ENCODE measurements around the gene GBP1. TPM values are rescaled to one million over a fixed set of nuclear protein-coding genes. Genes with fewer than 3 reads are reported as not detected.

The GBP1 gene
- polyA plus RNA-seq (2013, experiment 1 of 2) = 29.4 TPM
- 27.3 TPM for polyA plus RNA-seq (2013, experiment 2 of 2)

GRCh38 chr1:89065079-89065868 is at the start of gene GBP1:
GBP1 (minus strand) TSS chr1:89065208; CDS start chr1:89063234, 1,974 bp downstream.
- Histone ChIP-seq H3K4me3 (ENCODE audit: insufficient read depth in 1 of 2, low read depth in 1 of 2, low read length in 2 of 2) (peak within 1 kb of the TSS; percentile 22 to 80), H2AFZ (ENCODE audit: low read depth, low read length) (no peak within 1 kb of the TSS), H3K23ac (ENCODE audit: low read length in 2 of 2) (no peak within 1 kb of the TSS), H3K9ac (ENCODE audit: low read length) (peak within 1 kb of the TSS; percentile 94), H3K4me2 (ENCODE audit: low read length, poor library complexity, severe bottlenecking) (peak within 1 kb of the TSS; percentile 38), H2BK12ac (ENCODE audit: low read length in 2 of 2) (peak within 1 kb of the TSS in 1 of 2 experiments; percentile 79), H2BK15ac (ENCODE audit: low read depth, poor library complexity, severe bottlenecking) (no peak within 1 kb of the TSS), H3K27me3 (ENCODE audit: control insufficient read depth in 1 of 2, insufficient read depth in 1 of 2, low read length in 2 of 2) (no peaks in the 10 kb centered on the region), H3K36me3 (ENCODE audit: control insufficient read depth in 1 of 2, insufficient read depth in 2 of 2, low read depth in 1 of 2, low read length in 2 of 2) (peaks cover 0 to 8% of the 10 kb centered on the region in 2 experiments), H3K4ac (ENCODE audit: low read depth in 1 of 2, low read length in 2 of 2) (no peak within 1 kb of the TSS), H3K18ac (ENCODE audit: low read depth in 1 of 2, low read length in 2 of 2) (no peak within 1 kb of the TSS), H3K14ac (ENCODE audit: low read length in 2 of 2) (no peak within 1 kb of the TSS), H3K9me3 (ENCODE audit: control insufficient read depth, low read length) (no peaks in the 10 kb centered on the region), H3K27ac (ENCODE audit: low read length, poor library complexity, severe bottlenecking) (peak within 1 kb of the TSS; percentile 75), H2AK5ac (ENCODE audit: low read length, severe bottlenecking) (no peak within 1 kb of the TSS), H2BK120ac (ENCODE audit: low read depth, low read length) (no peak within 1 kb of the TSS), H4K8ac (ENCODE audit: low read length) (no peak within 1 kb of the TSS), H3K79me1 (replicated peaks; ENCODE audit: low read length, poor library complexity, severe bottlenecking) (peaks cover 2% of the 10 kb centered on the region), H2BK5ac (ENCODE audit: low read depth, low read length, poor library complexity, severe bottlenecking) (no peak within 1 kb of the TSS), H3K4me1 (ENCODE audit: control insufficient read depth, insufficient read depth, low read depth, low read length) (peaks cover 3% of the 10 kb centered on the region), H4K91ac (ENCODE audit: low read length) (no peak within 1 kb of the TSS)
- DNase-seq = peak; percentile 91
- WGBS = 80% methylated on average over 2 of the region's 4 CpGs

- no peak overlapping the region for H3K14ac ChIP-seq (ENCODE audit: low read length in 2 of 2)
- no peaks in the 10 kb centered on the region for H3K79me1 ChIP-seq (replicated peaks; ENCODE audit: low read length, poor library complexity, severe bottlenecking)
- no peak overlapping the region for H2BK120ac ChIP-seq (ENCODE audit: low read depth, low read length)
- no peak overlapping the region for H3K4me3 ChIP-seq (ENCODE audit: insufficient read depth in 1 of 2, low read depth in 1 of 2, low read length in 2 of 2)
- no peak overlapping the region for H3K9ac ChIP-seq (ENCODE audit: low read length)
- no peaks in the 10 kb centered on the region for H3K9me3 ChIP-seq (ENCODE audit: control insufficient read depth, low read length)
- H3K4me1 ChIP-seq (ENCODE audit: control insufficient read depth, insufficient read depth, low read depth, low read length) = no peaks in the 10 kb centered on the region
- no peak for DNase-seq
- H4K91ac ChIP-seq (ENCODE audit: low read length) = no peak overlapping the region
- H2BK15ac ChIP-seq (ENCODE audit: low read depth, poor library complexity, severe bottlenecking) = no peak overlapping the region
- 82% methylated on average over 1 of the region's 2 CpGs for WGBS
- no peak overlapping the region for H3K27ac ChIP-seq (ENCODE audit: low read length, poor library complexity, severe bottlenecking)
- peaks cover 6 to 97% of the 10 kb centered on the region in 2 experiments for H3K36me3 ChIP-seq (ENCODE audit: control insufficient read depth in 1 of 2, insufficient read depth in 2 of 2, low read depth in 1 of 2, low read length in 2 of 2)
- no peak overlapping the region for H3K23ac ChIP-seq (ENCODE audit: low read length in 2 of 2)
- no peak overlapping the region for H3K18ac ChIP-seq (ENCODE audit: low read depth in 1 of 2, low read length in 2 of 2)
- no peak overlapping the region for H4K8ac ChIP-seq (ENCODE audit: low read length)
- H2AFZ ChIP-seq (ENCODE audit: low read depth, low read length) = no peak overlapping the region
- no peak overlapping the region for H2BK5ac ChIP-seq (ENCODE audit: low read depth, low read length, poor library complexity, severe bottlenecking)
- no peak overlapping the region for H2AK5ac ChIP-seq (ENCODE audit: low read length, severe bottlenecking)
- no peak overlapping the region for H3K4ac ChIP-seq (ENCODE audit: low read depth in 1 of 2, low read length in 2 of 2)
- no peaks in the 10 kb centered on the region for H3K27me3 ChIP-seq (ENCODE audit: control insufficient read depth in 1 of 2, insufficient read depth in 1 of 2, low read length in 2 of 2)
- H3K4me2 ChIP-seq (ENCODE audit: low read length, poor library complexity, severe bottlenecking) = no peak overlapping the region
- no peak overlapping the region for H2BK12ac ChIP-seq (ENCODE audit: low read length in 2 of 2)
These were observed 49.7 kb upstream of the GBP1 start for GRCh38 chr1:89114662-89115061.

- Histone ChIP-seq H3K14ac (ENCODE audit: low read length in 2 of 2) (no peak overlapping the region), H2AFZ (ENCODE audit: low read depth, low read length) (no peak overlapping the region), H3K79me1 (replicated peaks; ENCODE audit: low read length, poor library complexity, severe bottlenecking) (no peaks in the 10 kb centered on the region), H2BK5ac (ENCODE audit: low read depth, low read length, poor library complexity, severe bottlenecking) (no peak overlapping the region), H3K27me3 (ENCODE audit: control insufficient read depth in 1 of 2, insufficient read depth in 1 of 2, low read length in 2 of 2) (no peaks in the 10 kb centered on the region), H3K4ac (ENCODE audit: low read depth in 1 of 2, low read length in 2 of 2) (no peak overlapping the region), H3K27ac (ENCODE audit: low read length, poor library complexity, severe bottlenecking) (no peak overlapping the region), H3K23ac (ENCODE audit: low read length in 2 of 2) (no peak overlapping the region), H3K9me3 (ENCODE audit: control insufficient read depth, low read length) (no peaks in the 10 kb centered on the region), H3K9ac (ENCODE audit: low read length) (no peak overlapping the region), H2BK15ac (ENCODE audit: low read depth, poor library complexity, severe bottlenecking) (no peak overlapping the region), H3K4me1 (ENCODE audit: control insufficient read depth, insufficient read depth, low read depth, low read length) (no peaks in the 10 kb centered on the region), H2AK5ac (ENCODE audit: low read length, severe bottlenecking) (no peak overlapping the region), H2BK120ac (ENCODE audit: low read depth, low read length) (no peak overlapping the region), H2BK12ac (ENCODE audit: low read length in 2 of 2) (no peak overlapping the region), H3K18ac (ENCODE audit: low read depth in 1 of 2, low read length in 2 of 2) (no peak overlapping the region), H3K36me3 (ENCODE audit: control insufficient read depth in 1 of 2, insufficient read depth in 2 of 2, low read depth in 1 of 2, low read length in 2 of 2) (peaks cover 6 to 97% of the 10 kb centered on the region in 2 experiments), H3K4me2 (ENCODE audit: low read length, poor library complexity, severe bottlenecking) (no peak overlapping the region), H4K91ac (ENCODE audit: low read length) (no peak overlapping the region), H4K8ac (ENCODE audit: low read length) (no peak overlapping the region), H3K4me3 (ENCODE audit: insufficient read depth in 1 of 2, low read depth in 1 of 2, low read length in 2 of 2) (no peak overlapping the region)
- WGBS = 87% methylated on average over 3 of the region's 5 CpGs
- DNase-seq = no peak
These were observed 48.0 kb upstream of the GBP1 start for GRCh38 chr1:89112871-89113613.

- Histone ChIP-seq H3K4me2 (ENCODE audit: low read length, poor library complexity, severe bottlenecking) (no peak overlapping the region), H3K4me3 (ENCODE audit: insufficient read depth in 1 of 2, low read depth in 1 of 2, low read length in 2 of 2) (no peak overlapping the region), H3K36me3 (ENCODE audit: control insufficient read depth in 1 of 2, insufficient read depth in 2 of 2, low read depth in 1 of 2, low read length in 2 of 2) (peaks cover 3 to 49% of the 10 kb centered on the region in 2 experiments), H3K79me1 (replicated peaks; ENCODE audit: low read length, poor library complexity, severe bottlenecking) (no peaks in the 10 kb centered on the region), H2BK120ac (ENCODE audit: low read depth, low read length) (no peak overlapping the region), H3K9ac (ENCODE audit: low read length) (no peak overlapping the region), H3K4ac (ENCODE audit: low read depth in 1 of 2, low read length in 2 of 2) (no peak overlapping the region), H3K23ac (ENCODE audit: low read length in 2 of 2) (no peak overlapping the region), H3K9me3 (ENCODE audit: control insufficient read depth, low read length) (no peaks in the 10 kb centered on the region), H2BK5ac (ENCODE audit: low read depth, low read length, poor library complexity, severe bottlenecking) (no peak overlapping the region), H3K14ac (ENCODE audit: low read length in 2 of 2) (no peak overlapping the region), H2AK5ac (ENCODE audit: low read length, severe bottlenecking) (no peak overlapping the region), H3K27me3 (ENCODE audit: control insufficient read depth in 1 of 2, insufficient read depth in 1 of 2, low read length in 2 of 2) (no peaks in the 10 kb centered on the region), H4K8ac (ENCODE audit: low read length) (no peak overlapping the region), H3K4me1 (ENCODE audit: control insufficient read depth, insufficient read depth, low read depth, low read length) (no peaks in the 10 kb centered on the region), H3K27ac (ENCODE audit: low read length, poor library complexity, severe bottlenecking) (no peak overlapping the region), H2AFZ (ENCODE audit: low read depth, low read length) (no peak overlapping the region), H3K18ac (ENCODE audit: low read depth in 1 of 2, low read length in 2 of 2) (no peak overlapping the region), H2BK15ac (ENCODE audit: low read depth, poor library complexity, severe bottlenecking) (no peak overlapping the region), H2BK12ac (ENCODE audit: low read length in 2 of 2) (no peak overlapping the region), H4K91ac (ENCODE audit: low read length) (no peak overlapping the region)
- 84% methylated on average over 16 of the region's 17 CpGs for WGBS
- DNase-seq = no peak
These were observed 39.7 kb upstream of the GBP1 start for GRCh38 chr1:89104687-89105086.

Measured in mesenchymal stem cell (in vitro differentiated cells and primary cell).